HG03565 (cell line): ENCODE measurements around the gene ETV6.

Experiments used
- ATAC-seq: cut with Tn5 transposase; IDR thresholded peaks from one replicate; pipeline ENCODE4 v1.9.1; 2021; ENCODE audit warnings: mild to moderate bottlenecking, moderate library complexity; ENCODE audit not compliant: unreplicated experiment

ETV6 gene

DNA sequence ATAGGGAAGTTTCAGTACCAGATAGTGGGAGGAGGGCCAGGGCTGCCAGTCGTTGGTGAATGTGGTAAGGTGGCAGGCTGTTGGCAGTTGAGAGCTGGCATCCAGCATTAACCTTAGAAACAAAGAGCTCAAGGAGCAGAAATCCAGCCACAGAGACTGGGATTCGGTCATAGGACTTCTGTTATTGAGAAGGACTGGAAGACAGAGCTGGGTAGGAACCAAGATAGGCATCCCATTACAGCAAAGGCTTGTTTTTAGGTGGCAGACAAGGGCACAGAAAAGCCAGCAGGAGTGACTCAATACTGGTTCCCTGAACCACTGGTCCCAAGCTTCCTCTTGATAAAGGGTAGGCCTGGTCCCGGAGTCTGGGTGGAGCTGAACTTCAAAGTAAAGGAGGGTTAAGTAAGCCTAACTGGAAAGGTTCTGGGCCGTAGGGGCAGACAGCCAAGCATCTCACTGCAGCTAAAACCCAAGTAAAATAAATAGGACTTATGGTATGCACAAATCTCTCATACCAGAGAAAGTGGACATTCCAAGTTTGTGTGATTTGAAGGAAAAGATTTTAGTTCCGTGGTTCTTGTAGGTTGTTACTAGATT lies 147.9 kb downstream of the ETV6 start:
- no peak for ATAC-seq

- no peak for ATAC-seq
Measured at GRCh38 chr12:11798006-11798708, 148.7 kb downstream of the ETV6 start.

- no peak for ATAC-seq
Measured at GRCh38 chr12:11798856-11799501, 149.5 kb downstream of the ETV6 start.

DNA sequence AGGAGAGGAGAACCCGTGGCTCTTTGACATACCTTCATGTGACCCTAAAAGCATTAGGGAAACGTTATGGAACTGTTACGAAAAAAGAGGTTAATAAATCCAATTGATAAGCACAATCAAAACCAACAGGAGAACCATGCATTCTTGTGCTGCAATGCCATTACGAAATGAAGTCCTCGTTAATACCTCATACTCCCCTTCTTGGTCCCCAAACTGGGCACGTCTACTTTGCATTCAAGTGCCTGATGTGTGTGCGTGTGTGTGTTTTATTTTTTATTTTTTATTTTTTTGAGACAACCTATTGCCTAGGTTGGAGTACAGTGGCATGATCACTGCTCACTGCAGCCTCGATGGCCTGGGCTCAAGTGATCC lies 150.0 kb downstream of the ETV6 start:
- no peak for ATAC-seq

GRCh38 chr12:11801643-11802042 lies 152.2 kb downstream of the ETV6 start:
- no peak for ATAC-seq

DNA sequence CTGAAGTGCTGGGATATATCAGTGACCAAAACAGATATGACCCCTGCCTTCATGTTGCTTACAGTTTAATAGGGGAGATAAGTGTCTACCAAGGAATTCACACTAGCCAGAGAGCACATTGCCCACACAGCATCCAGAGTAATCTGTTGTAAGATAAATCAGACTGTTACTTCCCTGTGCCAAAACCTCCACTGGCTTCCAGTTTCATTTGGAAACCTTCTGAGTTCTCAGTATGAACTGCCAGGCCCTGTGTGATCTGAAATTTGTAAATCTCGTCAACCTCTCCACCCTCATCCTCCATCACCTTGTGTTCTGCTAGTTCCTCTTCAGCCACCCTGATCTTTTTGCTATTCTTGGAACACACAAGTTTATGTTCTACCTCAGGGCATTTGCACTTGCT lies 154.7 kb downstream of the ETV6 start:
- no peak for ATAC-seq

GRCh38 chr12:11805043-11805442 lies 155.6 kb downstream of the ETV6 start:
- no peak for ATAC-seq

GRCh38 chr12:11805680-11806079 lies 156.2 kb downstream of the ETV6 start:
- ATAC-seq = no peak

- ATAC-seq = no peak
Measured at GRCh38 chr12:11807458-11807857, 158.0 kb downstream of the ETV6 start.

GRCh38 chr12:11808931-11809330 lies 159.5 kb downstream of the ETV6 start:
- no peak for ATAC-seq

- ATAC-seq = no peak
Measured at GRCh38 chr12:11810206-11810545, 160.7 kb downstream of the ETV6 start.

DNA sequence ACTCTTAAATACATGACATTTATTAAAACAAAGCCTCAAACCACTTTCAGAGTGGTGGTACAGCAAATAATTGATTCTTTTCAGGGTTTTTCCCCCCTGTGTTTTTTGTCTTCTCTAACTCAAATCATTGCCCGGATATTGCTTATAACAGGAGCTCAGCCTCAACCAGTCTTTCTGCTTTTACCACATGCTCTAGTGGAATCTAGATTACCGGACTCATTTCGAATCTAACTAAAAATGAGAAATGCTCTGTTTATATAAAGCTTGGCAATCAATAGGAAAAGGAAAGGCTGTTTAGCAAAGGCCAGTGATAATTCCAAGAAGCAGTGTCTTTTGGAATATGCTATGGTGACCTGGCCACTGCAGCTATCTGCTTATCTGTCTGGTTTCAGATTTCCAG lies 161.5 kb downstream of the ETV6 start:
- no peak for ATAC-seq

DNA sequence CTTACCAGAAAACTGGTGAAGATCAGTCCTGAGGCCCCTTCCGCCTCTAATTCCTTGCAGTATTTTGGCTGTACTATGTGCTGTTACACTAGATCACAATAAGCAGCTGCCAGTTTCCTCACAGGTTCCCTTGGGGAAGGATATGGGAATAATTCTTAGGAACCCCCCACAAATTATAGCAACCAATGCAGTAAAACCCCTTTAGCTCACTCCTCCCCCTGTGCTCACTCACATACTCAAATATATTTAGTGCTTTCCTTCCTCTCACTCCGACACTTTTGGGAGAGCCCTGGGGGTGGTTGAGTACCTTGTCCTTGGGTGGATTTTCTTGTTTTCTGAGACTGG lies 162.7 kb downstream of the ETV6 start:
- ATAC-seq = no peak

GRCh38 chr12:11812586-11813437 lies 163.3 kb downstream of the ETV6 start:
- ATAC-seq = peak; percentile 57

DNA sequence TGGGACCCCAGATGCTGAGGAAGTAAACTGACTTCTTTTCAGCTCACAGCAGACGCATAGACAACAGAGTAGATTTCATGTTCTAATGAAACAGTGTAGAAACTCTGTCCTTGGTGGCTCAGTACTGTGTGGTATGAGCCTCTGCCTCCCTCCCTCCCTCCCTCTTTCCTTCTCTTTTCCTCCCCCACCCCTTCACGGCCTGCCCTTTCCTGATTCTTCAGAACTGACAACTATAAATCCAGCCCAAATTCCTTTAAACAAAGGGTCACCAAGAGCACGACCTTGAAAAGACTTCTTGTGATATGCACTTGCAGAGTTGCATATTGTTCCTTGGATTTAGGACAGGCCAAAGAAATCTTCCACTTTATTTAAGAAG lies 164.0 kb downstream of the ETV6 start:
- no peak for ATAC-seq

GRCh38 chr12:11814374-11814773 lies 164.9 kb downstream of the ETV6 start:
- no peak for ATAC-seq

DNA sequence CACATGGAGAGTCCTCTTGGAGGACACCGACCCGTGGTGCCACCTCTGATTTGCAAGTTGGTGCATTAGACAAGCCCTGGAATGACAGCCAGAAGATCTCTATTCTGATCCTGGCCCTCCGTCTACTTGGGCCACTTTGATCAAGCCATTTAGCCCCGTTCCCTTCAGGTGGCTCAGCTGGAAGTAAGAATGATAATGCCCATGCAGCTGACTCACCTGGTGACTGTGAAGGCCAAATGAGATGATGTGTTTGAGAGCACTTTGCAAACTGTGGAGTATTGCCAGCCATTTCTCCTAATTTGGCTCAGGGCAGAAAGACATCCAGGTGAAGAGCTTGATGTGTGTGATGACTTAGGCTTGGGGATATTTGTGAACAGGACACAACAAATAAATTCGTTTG lies 165.9 kb downstream of the ETV6 start:
- no peak for ATAC-seq

DNA sequence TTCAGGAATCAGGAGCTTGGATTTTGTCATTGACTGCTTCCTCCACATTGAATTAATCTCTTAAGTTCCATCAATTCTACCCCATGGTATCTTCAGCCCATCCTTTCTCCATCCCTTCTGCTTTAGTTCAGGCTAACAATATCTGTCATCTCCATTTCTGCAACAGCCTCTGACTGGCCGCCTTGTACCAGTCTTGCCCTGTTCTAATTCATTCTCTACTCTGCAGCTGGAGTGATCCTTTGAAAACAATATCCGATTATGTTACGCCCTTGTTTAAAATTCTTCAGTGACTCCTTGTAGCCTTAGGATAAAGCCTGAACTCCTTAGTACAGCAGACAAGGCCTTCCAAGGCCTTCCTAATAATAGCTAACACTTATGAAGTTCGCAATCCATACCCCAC lies 170.2 kb downstream of the ETV6 start:
- no peak for ATAC-seq

- no peak for ATAC-seq
Measured at GRCh38 chr12:11820476-11820875, 171.0 kb downstream of the ETV6 start.

GRCh38 chr12:11821386-11822080 lies 172.1 kb downstream of the ETV6 start:
- no peak for ATAC-seq
